ENCODE measurements around the gene EFHC1. TPM values are rescaled to one million over a fixed set of nuclear protein-coding genes. Genes with fewer than 3 reads are reported as not detected.
A peak's percentile ranks its signal among the peaks of the same experiment; 100 is the strongest.

The EFHC1 gene
- total and polyA plus RNA-seq, 4 donors = 3.3 to 11.3 (median 6.9) TPM

DNA sequence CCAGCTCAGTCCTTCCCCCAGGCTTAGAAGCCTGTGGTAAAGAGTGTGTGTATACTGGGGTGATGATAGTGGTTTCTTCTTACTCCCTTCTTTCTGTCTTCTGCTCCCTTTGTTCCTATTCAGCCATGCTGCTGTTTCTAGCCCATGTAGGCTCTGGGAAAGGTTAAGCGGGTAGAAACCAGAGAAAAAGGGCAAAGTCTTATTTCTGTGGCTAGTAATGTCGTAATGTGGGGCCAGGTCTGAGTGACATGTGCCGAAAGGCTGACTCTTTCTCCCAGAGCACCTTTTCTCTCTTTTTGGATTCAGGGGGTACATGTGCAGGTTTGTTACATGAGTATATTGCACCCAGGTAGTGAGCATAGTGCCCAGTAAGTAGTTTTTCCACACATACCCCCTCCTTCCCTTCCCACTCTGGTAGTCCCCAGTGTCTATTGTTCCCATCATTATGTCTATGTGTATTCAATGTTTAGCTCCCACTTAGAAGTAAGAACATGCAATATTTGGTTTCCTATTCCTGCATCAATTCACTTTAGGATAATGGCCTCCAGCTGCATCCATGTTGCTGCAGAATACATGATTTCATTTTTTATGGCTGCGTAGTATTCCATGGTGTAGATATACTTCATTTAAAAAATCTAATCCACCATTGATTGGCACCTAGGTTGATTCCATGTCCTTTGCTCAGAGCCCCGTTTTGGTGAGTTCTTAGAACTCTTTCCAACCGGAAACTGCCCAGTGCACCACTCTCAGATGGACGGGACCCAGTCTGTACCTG, 74.3 kb downstream of the EFHC1 start:
- H3K27me3 ChIP-seq (ENCODE audit: control insufficient read depth in 4 of 4, insufficient read depth in 4 of 4, low read length in 3 of 4) = no peaks in the 10 kb centered on the region
- H3K9me3 ChIP-seq (ENCODE audit: control insufficient read depth in 4 of 4, low read length in 3 of 4) = no peaks in the 10 kb centered on the region
- peaks cover 0 to 5% (median 0%) of the 10 kb centered on the region in 4 donors for H3K4me1 ChIP-seq (ENCODE audit: control insufficient read depth in 4 of 4, insufficient read depth in 4 of 4, low read length in 3 of 4)
- no peak overlapping the region for H3K9ac ChIP-seq (ENCODE audit: low read depth in 1 of 2, low read length in 2 of 2)
- H3K27ac ChIP-seq (ENCODE audit: low read depth in 1 of 2, low read length in 2 of 2) = peak overlapping the region; percentile 60 to 79
- DNase-seq (ENCODE audit: low spot score) = no peak
- H3K36me3 ChIP-seq (ENCODE audit: control insufficient read depth in 4 of 4, insufficient read depth in 3 of 4, low read depth in 1 of 4, low read length in 3 of 4) = no peaks in the 10 kb centered on the region
- TF ChIP-seq YY1 (IDR thresholded peaks at IDR 0.05) (peak; percentile 76), HNF4A (conservative IDR thresholded peaks at IDR 0.05) (peak; percentile 90 to 95), TAF1 (conservative IDR thresholded peaks at IDR 0.05) (no peak), FOXA2 (IDR thresholded peaks at IDR 0.05) (no peak), EGR1 (IDR thresholded peaks at IDR 0.05; ENCODE audit: low read depth in 2 of 2) (no peak), FOXA1 (IDR thresholded peaks at IDR 0.05) (no peak), RXRA (IDR thresholded peaks at IDR 0.05) (peak; percentile 65 to 85), GABPA (IDR thresholded peaks at IDR 0.05 in 1 of 2, conservative IDR thresholded peaks at IDR 0.05 in 1 of 2) (peak in 1 of 2 donors; percentile 20), JUND (IDR thresholded peaks at IDR 0.05) (peak in 1 of 2 donors; percentile 55), SP1 (IDR thresholded peaks at IDR 0.05) (peak; percentile 92), RAD21 (IDR thresholded peaks at IDR 0.05) (peak; percentile 51 to 57), NR2F2 (IDR thresholded peaks at IDR 0.05) (no peak), HNF4G (IDR thresholded peaks at IDR 0.05) (peak; percentile 74)
- TF ChIP-seq, protein P1, sequence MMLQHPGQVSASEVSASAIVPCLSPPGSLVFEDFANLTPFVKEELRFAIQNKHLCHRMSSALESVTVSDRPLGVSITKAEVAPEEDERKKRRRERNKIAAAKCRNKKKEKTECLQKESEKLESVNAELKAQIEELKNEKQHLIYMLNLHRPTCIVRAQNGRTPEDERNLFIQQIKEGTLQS (IDR thresholded peaks at IDR 0.05) = no peak
- TF ChIP-seq, protein P2, sequence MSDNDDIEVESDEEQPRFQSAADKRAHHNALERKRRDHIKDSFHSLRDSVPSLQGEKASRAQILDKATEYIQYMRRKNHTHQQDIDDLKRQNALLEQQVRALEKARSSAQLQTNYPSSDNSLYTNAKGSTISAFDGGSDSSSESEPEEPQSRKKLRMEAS (IDR thresholded peaks at IDR 0.05) = peak; percentile 49
- TF ChIP-seq, protein P3, sequence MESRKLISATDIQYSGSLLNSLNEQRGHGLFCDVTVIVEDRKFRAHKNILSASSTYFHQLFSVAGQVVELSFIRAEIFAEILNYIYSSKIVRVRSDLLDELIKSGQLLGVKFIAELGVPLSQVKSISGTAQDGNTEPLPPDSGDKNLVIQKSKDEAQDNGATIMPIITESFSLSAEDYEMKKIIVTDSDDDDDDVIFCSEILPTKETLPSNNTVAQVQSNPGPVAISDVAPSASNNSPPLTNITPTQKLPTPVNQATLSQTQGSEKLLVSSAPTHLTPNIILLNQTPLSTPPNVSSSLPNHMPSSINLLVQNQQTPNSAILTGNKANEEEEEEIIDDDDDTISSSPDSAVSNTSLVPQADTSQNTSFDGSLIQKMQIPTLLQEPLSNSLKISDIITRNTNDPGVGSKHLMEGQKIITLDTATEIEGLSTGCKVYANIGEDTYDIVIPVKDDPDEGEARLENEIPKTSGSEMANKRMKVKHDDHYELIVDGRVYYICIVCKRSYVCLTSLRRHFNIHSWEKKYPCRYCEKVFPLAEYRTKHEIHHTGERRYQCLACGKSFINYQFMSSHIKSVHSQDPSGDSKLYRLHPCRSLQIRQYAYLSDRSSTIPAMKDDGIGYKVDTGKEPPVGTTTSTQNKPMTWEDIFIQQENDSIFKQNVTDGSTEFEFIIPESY (IDR thresholded peaks at IDR 0.05) = peak; percentile 63
- TF ChIP-seq, protein P4, sequence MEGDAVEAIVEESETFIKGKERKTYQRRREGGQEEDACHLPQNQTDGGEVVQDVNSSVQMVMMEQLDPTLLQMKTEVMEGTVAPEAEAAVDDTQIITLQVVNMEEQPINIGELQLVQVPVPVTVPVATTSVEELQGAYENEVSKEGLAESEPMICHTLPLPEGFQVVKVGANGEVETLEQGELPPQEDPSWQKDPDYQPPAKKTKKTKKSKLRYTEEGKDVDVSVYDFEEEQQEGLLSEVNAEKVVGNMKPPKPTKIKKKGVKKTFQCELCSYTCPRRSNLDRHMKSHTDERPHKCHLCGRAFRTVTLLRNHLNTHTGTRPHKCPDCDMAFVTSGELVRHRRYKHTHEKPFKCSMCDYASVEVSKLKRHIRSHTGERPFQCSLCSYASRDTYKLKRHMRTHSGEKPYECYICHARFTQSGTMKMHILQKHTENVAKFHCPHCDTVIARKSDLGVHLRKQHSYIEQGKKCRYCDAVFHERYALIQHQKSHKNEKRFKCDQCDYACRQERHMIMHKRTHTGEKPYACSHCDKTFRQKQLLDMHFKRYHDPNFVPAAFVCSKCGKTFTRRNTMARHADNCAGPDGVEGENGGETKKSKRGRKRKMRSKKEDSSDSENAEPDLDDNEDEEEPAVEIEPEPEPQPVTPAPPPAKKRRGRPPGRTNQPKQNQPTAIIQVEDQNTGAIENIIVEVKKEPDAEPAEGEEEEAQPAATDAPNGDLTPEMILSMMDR (IDR thresholded peaks at IDR 0.05; ENCODE audit: low read depth, low read length, missing input control) = no peak
- TF ChIP-seq, protein P5, sequence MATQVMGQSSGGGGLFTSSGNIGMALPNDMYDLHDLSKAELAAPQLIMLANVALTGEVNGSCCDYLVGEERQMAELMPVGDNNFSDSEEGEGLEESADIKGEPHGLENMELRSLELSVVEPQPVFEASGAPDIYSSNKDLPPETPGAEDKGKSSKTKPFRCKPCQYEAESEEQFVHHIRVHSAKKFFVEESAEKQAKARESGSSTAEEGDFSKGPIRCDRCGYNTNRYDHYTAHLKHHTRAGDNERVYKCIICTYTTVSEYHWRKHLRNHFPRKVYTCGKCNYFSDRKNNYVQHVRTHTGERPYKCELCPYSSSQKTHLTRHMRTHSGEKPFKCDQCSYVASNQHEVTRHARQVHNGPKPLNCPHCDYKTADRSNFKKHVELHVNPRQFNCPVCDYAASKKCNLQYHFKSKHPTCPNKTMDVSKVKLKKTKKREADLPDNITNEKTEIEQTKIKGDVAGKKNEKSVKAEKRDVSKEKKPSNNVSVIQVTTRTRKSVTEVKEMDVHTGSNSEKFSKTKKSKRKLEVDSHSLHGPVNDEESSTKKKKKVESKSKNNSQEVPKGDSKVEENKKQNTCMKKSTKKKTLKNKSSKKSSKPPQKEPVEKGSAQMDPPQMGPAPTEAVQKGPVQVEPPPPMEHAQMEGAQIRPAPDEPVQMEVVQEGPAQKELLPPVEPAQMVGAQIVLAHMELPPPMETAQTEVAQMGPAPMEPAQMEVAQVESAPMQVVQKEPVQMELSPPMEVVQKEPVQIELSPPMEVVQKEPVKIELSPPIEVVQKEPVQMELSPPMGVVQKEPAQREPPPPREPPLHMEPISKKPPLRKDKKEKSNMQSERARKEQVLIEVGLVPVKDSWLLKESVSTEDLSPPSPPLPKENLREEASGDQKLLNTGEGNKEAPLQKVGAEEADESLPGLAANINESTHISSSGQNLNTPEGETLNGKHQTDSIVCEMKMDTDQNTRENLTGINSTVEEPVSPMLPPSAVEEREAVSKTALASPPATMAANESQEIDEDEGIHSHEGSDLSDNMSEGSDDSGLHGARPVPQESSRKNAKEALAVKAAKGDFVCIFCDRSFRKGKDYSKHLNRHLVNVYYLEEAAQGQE (IDR thresholded peaks at IDR 0.05) = peak; percentile 76
- H3K4me3 ChIP-seq (ENCODE audit: low read depth in 1 of 3, low read length in 3 of 3) = no peak overlapping the region
- WGBS = 75% methylated on average over 7 of the region's 7 CpGs
